ENCODE measurements around the gene ATG4A.

The ATG4A gene

GRCh38 chrX:108169768-108170167 lies 78.2 kb downstream of the ATG4A start:
- no peak for DNase-seq (ENCODE audit: low spot score)

GRCh38 chrX:108171671-108172070 lies 80.1 kb downstream of the ATG4A start:
- no peak for DNase-seq (ENCODE audit: low spot score)

GRCh38 chrX:108173874-108174273 lies 82.3 kb downstream of the ATG4A start:
- DNase-seq (ENCODE audit: low spot score) = no peak

- DNase-seq (ENCODE audit: low spot score) = no peak
These were observed 86.0 kb downstream of the ATG4A start for GRCh38 chrX:108177351-108178142.

- DNase-seq (ENCODE audit: low spot score) = no peak
These were observed 86.5 kb downstream of the ATG4A start for GRCh38 chrX:108178143-108178498.

- no peak for DNase-seq (ENCODE audit: low spot score)
These were observed 95.2 kb downstream of the ATG4A start for GRCh38 chrX:108186811-108187210.

- no peak for DNase-seq (ENCODE audit: low spot score)
These were observed 106.8 kb downstream of the ATG4A start for GRCh38 chrX:108198420-108198819.

GRCh38 chrX:108199041-108199440 lies 107.5 kb downstream of the ATG4A start:
- DNase-seq (ENCODE audit: low spot score) = no peak

- DNase-seq (ENCODE audit: low spot score) = peak; percentile 4
These were observed 108.1 kb downstream of the ATG4A start for GRCh38 chrX:108199691-108200090.

- no peak for DNase-seq (ENCODE audit: low spot score)
These were observed 112.0 kb downstream of the ATG4A start for GRCh38 chrX:108203540-108203939.
